Measurements from ENCODE around the gene SMIM36. TPM values are rescaled to one million over a fixed set of nuclear protein-coding genes. Genes with fewer than 3 reads are reported as not detected.
"Not testable (repeated sequence)": the region's sequence is repeated elsewhere in the genome, so short reads cannot be mapped to it uniquely, and the experiment has no call there.

The SMIM36 gene
- total RNA-seq, 2 experiments from 2014 or later = not detected

DNA sequence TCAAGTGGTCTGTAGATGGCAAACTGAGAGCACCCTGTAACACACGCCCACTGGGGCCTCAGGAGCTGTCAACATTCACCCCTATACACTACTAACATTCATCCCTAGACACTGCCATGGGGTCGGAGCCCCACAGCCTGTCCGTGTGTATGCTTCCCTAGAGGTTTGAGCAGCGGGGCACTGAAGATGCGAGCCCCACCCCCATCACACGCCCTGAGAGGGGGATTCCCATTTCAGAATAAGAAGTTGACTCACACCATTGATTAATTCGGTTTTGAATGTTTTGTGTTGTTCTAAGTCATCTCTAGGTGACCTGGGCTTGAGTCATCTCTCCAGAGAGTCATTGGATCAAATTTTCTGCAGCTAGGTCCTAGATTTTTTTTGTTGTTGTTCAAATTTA, 52.3 kb downstream of the SMIM36 start:
- H3K27ac Mint-ChIP-seq = no peak overlapping the region
- H3K9me3 Mint-ChIP-seq (ENCODE audit: low read depth) = no peaks in the 10 kb centered on the region
- no peak overlapping the region for H3K4me3 Mint-ChIP-seq
- peaks cover 19% of the 10 kb centered on the region for H3K4me1 Mint-ChIP-seq
- peaks cover 14% of the 10 kb centered on the region for H3K27me3 Mint-ChIP-seq
- peak; percentile 49 for DNase-seq
- no peaks in the 10 kb centered on the region for H3K36me3 Mint-ChIP-seq
- CTCF ChIA-PET = no interaction called here
- ATAC-seq = peak; percentile 39

DNA sequence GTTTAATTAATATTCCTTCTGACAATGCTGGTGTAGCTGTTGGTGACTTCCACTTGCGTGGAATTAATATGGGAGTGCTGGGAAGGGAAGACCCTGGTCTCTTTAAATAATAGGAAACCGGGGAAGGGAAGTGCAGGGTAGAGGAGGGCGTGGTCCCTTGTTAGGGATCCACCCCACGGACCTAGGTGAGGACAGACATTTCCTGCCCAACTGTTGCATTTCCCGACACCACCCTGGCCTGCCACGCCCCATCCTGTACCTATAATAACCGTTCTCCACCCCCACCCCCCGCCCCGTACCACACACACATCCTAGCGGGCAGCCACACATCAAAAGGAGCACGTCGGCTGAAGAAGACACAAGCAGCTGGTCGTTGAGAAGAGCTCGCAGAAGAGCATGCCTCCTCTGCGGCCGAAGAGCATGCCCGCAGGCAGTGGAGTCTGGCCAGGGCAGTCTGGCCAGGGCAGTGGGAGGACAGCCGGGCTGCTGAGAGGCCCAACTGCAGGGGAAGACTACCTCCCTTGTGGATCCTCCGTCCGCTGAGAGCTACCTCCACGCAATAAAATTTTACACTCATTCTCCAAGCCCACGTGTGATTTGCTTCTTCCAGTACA, 52.9 kb downstream of the SMIM36 start:
- no peak for DNase-seq
- Mint-ChIP-seq H3K4me3 (no peak overlapping the region), H3K27me3 (peaks cover 18% of the 10 kb centered on the region), H3K27ac (no peak overlapping the region), H3K4me1 (peaks cover 14% of the 10 kb centered on the region), H3K36me3 (no peaks in the 10 kb centered on the region), H3K9me3 (ENCODE audit: low read depth) (no peaks in the 10 kb centered on the region)
- CTCF ChIA-PET = no interaction called here
- ATAC-seq = no peak

DNA sequence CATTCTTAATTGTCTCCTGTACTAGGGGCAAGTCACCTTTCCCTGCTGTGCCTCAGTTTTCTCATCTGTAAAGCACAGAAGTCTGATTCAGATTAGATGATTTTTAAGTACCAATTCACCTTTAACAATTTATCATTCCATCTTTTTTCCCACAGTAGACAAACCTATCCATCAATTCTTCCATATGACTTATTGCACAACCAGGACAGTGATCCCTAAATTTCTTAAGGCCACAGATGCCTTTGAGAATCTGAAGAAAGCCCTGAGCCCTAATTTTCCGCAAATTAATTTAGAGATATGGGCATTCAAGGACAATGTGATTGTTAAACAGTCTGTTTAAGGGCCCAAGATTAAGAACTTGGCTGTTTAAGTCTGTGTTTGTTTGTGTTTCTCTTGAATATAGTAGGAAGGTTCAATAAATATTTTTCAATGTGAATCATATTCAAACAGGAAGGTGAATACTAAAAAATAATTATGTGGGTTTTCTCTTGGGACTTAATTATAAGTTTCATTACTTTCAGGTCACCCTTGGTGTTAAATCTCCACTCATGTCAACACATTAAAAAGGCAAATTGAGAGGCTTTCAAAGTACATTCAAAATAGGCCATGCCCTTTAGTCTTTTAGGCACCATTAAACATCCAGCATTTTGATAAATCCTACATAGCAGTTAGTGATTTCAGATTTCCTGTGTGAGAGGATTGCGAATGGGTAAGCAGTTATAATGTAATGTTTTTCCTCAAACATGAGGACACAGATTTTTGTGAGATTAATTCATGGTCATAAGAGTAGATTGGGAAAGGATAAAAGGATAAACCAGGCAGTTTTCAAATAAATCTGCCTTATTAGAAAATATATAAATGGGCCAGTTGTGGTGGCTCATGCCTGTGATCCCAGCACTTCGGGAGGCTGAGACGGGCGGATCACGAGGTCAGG, 54.7 kb downstream of the SMIM36 start:
- no peak for DNase-seq
- Mint-ChIP-seq H3K27ac (no peak overlapping the region), H3K9me3 (ENCODE audit: low read depth) (no peaks in the 10 kb centered on the region)

DNA sequence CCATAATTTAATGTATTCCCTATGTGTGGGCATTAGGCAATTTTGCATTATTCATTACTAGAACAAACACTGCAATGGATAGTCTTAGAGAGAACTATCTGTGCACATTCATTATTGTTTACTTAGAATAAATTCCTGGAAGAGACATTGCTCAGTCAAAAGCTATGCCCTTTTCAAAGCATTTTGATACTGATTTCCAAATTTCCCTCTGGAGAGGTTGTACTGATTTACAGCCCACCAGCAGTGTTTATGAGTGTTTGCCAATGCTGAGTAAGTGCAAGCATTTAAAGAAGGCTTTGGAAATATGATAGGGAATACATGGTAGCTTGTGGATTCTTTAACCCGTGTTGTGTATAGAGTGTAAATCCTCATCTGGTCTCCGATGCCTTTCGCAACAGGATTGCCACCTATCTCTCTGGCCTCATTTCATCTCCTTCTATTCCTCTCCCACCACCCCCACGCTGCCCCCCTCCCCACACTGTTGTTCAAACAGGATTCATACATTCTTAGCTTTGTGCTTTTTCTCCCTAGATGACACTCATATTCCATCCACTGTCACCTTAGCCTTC, 56.3 kb downstream of the SMIM36 start:
- Mint-ChIP-seq H3K4me1 (peaks cover 23% of the 10 kb centered on the region), H3K9me3 (ENCODE audit: low read depth) (no peaks in the 10 kb centered on the region), H3K4me3 (no peak overlapping the region)

More for the DNA sequence above, 54.7 kb downstream of the SMIM36 start:
- ATAC-seq = no peak
- CTCF ChIA-PET = interaction anchor here (1.1 kb wide), 1 partner anchor 109 kb away, joined by 3 read pairs; no protein-coding TSS in a partner anchor
- Mint-ChIP-seq H3K27me3 (peaks cover 18% of the 10 kb centered on the region), H3K4me3 (no peak overlapping the region), H3K4me1 (peaks cover 23% of the 10 kb centered on the region), H3K36me3 (no peaks in the 10 kb centered on the region)

DNA sequence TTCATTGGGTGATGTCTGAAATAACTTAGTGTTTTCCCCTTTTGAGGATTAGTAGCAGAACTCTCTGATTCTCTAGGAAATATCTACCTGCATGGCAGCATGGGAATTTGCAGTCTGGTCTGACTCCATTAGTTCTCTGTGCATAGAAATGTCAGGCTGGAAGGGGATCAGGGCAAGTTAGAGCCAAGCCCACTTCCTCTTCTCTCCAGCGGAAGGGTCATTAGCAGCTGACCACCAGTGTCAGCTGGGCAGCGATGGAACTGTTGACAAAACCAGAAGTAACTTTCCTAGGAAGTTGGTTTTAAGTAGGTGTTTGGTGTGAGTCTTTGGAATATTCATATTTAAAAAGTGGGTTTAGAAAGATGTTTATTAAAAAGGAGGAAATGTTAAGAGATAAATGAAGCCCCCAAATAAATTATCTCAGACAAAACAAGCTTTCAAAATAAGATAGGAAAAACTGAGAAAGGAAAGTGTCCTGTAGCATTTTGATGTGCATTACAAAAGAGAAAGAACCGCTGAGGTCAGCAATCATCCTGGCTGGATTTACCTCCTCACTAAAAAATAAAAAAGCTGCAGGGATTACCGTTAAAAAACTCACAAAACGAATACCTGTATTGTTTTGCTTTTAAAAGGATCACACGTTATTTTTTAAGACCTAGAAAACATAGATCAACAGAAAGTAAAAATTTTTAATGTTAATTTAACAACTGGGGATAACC, 57.3 kb downstream of the SMIM36 start:
- H3K27me3 Mint-ChIP-seq = peaks cover 19% of the 10 kb centered on the region
- no peak for DNase-seq
- ATAC-seq = no peak
- no peaks in the 10 kb centered on the region for H3K36me3 Mint-ChIP-seq
- no peak overlapping the region for H3K4me3 Mint-ChIP-seq
- H3K4me1 Mint-ChIP-seq = peaks cover 21% of the 10 kb centered on the region
- no peaks in the 10 kb centered on the region for H3K9me3 Mint-ChIP-seq (ENCODE audit: low read depth)
- CTCF ChIA-PET = interaction anchor here (0.9 kb wide), 1 partner anchor 94 kb away, joined by 3 read pairs; no protein-coding TSS in a partner anchor
- no peak overlapping the region for H3K27ac Mint-ChIP-seq

More for the DNA sequence above, 56.3 kb downstream of the SMIM36 start:
- Mint-ChIP-seq H3K36me3 (no peaks in the 10 kb centered on the region), H3K27ac (no peak overlapping the region), H3K27me3 (peaks cover 16% of the 10 kb centered on the region)
- ATAC-seq (no peak), DNase-seq (no peak)
- CTCF ChIA-PET = no interaction called here

DNA sequence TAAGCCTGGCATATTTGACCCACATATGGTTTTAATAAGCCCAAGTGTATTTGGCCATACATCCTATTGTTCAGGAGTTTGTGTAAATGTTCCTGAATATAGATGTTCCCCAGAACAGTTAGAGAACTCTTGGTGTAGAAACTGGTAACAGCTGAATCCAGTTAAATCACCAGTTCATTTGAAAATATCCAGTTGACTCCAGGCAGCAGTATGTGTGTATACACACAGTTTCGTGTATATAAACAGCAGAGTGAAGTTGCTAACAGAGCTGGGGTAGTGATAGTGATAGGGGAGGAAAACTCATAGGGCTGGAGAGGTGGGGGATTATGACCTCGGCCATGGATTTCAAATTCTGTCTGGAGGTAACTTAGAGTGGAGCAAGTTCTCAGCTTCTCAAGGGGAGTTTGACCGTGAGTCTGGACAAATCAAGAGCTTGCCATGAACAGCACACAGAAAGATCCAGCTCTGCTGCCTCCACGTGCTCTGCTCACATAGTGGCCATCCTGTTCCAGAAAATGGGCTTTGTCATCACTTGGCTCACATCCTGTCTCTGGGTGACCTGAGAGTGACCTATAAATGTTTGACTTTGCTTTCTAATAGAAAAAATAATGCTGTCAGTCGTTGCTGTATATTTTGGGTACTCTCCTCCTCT, 59.0 kb downstream of the SMIM36 start:
- no peaks in the 10 kb centered on the region for H3K36me3 Mint-ChIP-seq
- DNase-seq (no peak), ATAC-seq (no peak)
- peak overlapping the region; percentile 55 for H3K27ac Mint-ChIP-seq
- H3K9me3 Mint-ChIP-seq (ENCODE audit: low read depth) = no peaks in the 10 kb centered on the region
- peaks cover 19% of the 10 kb centered on the region for H3K27me3 Mint-ChIP-seq
- CTCF ChIA-PET = no interaction called here
- no peak overlapping the region for H3K4me3 Mint-ChIP-seq
- H3K4me1 Mint-ChIP-seq = peaks cover 10% of the 10 kb centered on the region

DNA sequence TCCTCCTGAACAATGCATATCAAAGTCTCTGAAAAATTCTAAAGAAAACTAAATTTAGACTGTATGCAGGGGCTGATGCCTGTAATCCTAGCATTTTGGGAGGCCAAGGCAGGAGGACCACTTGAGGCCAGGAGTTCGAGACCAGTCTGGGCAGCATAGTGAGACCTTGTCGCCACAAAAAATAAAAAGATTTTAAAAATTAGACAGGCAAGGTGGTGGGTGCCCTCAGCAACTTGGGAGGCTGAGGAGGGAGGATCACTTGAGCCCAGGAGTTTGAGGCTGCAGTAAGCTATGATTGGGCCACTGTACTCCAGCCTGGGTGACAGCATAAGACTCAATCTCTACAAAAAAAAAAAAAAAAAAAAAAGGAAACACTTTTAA, 59.5 kb downstream of the SMIM36 start:
- Mint-ChIP-seq H3K27ac (no peak overlapping the region), H3K27me3 (peaks cover 18% of the 10 kb centered on the region), H3K4me3 (no peak overlapping the region), H3K36me3 (no peaks in the 10 kb centered on the region), H3K4me1 (peaks cover 10% of the 10 kb centered on the region), H3K9me3 (ENCODE audit: low read depth) (no peaks in the 10 kb centered on the region)
- CTCF ChIA-PET = no interaction called here
- ATAC-seq (no peak), DNase-seq (no peak)

DNA sequence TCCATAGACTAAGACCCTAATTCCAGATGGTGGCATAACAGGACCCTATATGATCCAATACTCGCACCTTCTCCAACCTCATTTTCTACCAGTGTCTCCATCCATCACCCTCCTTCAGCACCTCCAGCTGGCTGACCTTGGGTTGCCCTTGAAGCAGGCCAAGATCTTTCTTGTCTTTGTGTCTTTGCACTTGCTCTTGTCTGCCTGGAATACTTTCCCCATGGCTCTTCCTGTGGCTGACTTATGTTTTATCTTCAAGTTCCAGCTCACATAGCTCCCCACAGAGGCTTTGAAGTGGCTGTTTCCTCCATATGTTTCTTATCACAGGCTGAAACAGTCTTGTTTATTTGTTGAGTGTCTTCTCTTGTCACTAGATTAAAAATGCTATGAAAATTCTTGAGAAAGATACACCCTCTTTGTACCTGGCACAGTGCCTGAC, 60.0 kb downstream of the SMIM36 start:
- Mint-ChIP-seq H3K9me3 (ENCODE audit: low read depth) (no peaks in the 10 kb centered on the region), H3K27me3 (peaks cover 14% of the 10 kb centered on the region), H3K4me1 (peaks cover 10% of the 10 kb centered on the region), H3K36me3 (no peaks in the 10 kb centered on the region), H3K4me3 (no peak overlapping the region), H3K27ac (no peak overlapping the region)
- CTCF ChIA-PET = no interaction called here
- no peak for ATAC-seq
- DNase-seq = no peak

DNA sequence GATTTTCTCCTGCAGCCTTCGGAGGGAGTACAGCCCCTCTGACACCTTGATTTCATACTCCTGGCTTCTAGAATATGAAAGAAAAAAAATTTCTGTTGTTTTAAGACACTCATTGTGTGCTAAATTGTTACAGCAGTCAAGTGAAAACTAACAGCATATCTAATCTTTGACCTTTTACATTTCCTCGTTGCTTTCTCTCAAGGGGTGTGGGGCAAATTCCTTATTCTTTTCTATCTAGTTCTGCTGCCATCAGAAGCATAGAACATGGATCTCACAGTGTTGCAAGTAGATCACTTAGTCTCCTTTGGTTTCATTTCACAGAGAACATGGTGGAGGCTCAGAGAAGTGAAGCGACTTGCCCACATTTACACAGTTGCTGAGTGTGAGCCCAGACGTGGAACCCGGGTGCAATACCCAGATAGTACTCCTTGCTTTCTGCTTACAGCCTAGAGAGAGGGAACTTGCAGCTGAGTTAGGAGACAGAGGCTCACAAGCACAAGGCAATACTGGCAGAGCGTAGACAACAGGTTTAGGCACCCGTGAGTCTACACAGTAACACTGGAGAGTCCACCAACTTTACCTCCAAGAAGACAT, 60.9 kb downstream of the SMIM36 start:
- ATAC-seq = no peak
- Mint-ChIP-seq H3K4me1 (peaks cover 10% of the 10 kb centered on the region), H3K36me3 (no peaks in the 10 kb centered on the region), H3K27me3 (peaks cover 8% of the 10 kb centered on the region), H3K4me3 (no peak overlapping the region), H3K9me3 (ENCODE audit: low read depth) (no peaks in the 10 kb centered on the region), H3K27ac (no peak overlapping the region)
- CTCF ChIA-PET = no interaction called here
- no peak for DNase-seq

DNA sequence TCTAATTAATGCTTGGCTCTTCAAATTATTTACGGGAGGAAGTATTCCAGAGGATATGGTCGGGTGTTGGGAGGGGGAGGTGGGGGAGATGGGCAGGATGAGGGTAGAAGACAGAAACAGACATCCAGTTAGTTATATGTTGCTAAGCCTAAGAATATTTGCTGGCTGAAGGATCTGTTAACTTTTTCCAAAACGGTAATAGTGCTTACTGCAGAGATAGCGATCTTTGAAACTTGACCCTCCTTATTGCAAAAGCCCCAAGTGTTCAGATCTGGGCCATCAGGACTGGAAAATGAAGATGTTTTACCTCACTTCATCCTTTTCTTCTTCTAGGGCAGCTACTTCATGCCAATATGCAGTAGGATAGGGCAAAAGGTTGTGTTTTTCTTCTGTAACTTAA, 62.6 kb downstream of the SMIM36 start:
- CTCF ChIA-PET = no interaction called here
- H3K27me3 Mint-ChIP-seq = peaks cover 4% of the 10 kb centered on the region
- DNase-seq = no peak

DNA sequence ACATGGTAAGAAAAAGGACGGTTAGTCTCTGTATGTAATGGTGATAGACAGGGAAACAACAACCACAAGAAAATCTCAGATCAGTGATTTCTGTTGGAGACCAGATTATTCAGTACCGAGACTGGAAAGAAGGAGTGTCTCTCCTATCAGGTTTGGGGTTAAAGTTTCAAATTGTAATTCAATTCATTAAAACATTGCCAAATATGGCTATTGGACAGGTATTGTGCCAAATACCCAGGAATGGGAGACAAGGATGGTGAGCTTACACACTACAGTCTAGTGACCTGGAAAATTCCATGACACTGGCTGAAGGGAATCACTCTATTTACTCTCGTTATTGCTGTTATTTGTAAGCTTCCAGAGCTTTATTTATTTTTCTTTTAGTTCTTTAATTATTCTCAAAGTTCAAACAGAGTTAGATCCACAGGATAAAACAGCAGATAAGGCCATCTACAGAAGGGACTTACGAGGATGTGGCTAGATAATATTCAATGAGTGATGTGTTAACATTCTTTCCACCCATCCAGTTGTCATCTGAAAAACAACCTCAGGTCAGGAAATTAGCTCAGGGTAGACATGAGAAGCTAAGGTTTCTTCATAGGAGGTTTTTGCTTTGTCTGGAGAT, 64.6 kb downstream of the SMIM36 start:
- Mint-ChIP-seq H3K4me3 (no peak overlapping the region), H3K9me3 (ENCODE audit: low read depth) (no peaks in the 10 kb centered on the region), H3K27ac (no peak overlapping the region), H3K36me3 (no peaks in the 10 kb centered on the region), H3K27me3 (peaks cover 3% of the 10 kb centered on the region), H3K4me1 (no peaks in the 10 kb centered on the region)
- DNase-seq (no peak), ATAC-seq (no peak)
- CTCF ChIA-PET = no interaction called here

More for the DNA sequence above, 62.6 kb downstream of the SMIM36 start:
- no peak overlapping the region for H3K4me3 Mint-ChIP-seq
- H3K36me3 Mint-ChIP-seq = no peaks in the 10 kb centered on the region
- ATAC-seq = no peak
- H3K9me3 Mint-ChIP-seq (ENCODE audit: low read depth) = no peaks in the 10 kb centered on the region
- H3K27ac Mint-ChIP-seq = no peak overlapping the region
- peaks cover 10% of the 10 kb centered on the region for H3K4me1 Mint-ChIP-seq

DNA sequence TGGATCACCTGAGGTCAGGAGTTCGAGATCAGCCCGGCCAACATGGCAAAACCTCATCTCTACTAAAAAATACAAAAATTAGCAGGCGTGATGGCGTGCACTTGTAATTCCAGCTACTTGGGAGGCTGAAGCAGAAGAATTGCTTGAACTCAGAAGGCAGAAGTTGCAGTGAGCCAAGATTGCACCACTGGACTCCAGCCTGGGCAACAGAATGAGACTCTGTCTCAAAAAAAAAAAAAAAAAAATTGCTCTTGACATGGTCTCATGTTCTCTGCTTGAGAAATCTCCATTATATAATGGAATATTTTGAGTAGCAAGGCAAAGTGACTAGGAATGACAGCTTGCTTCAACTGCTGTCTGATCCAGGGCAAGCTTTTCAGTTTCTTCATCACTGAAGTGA, 65.2 kb downstream of the SMIM36 start:
- DNase-seq; ATAC-seq; CTCF ChIA-PET; H3K9me3 Mint-ChIP-seq (ENCODE audit: low read depth); H3K36me3 Mint-ChIP-seq; H3K27ac Mint-ChIP-seq; H3K4me1 Mint-ChIP-seq; H3K4me3 Mint-ChIP-seq; H3K27me3 Mint-ChIP-seq: not testable (repeated sequence)
